Omental fat pad (tissue), 4 donors: ENCODE measurements around the gene ISLR. TPM values are rescaled to one million over a fixed set of nuclear protein-coding genes. Genes with fewer than 3 reads are reported as not detected.

Experiments used
- ATAC-seq: fragments of 150-250 bp; one replicate; pipeline ENCODE4 v1.9.1; 2016; ENCODE audit warnings: mild to moderate bottlenecking, moderate library complexity; ENCODE audit not compliant: low FRiP score
- DNase-seq: peaks from one replicate; pipeline ENCODE4 v3.0.0-alpha.2; 2019; ENCODE audit warnings: low spot score
- total RNA-seq, 4 donors: library from RNA; depleted of rRNA; stranded (reverse); fragments of >200 nt; gene quantifications; one replicate each; pipeline ENCODE4 v1.1.0, GENCODE V29; 2016
- TF ChIP-seq, protein P1 (sequence below), 3 donors: fragments of 450-650 bp; IDR thresholded peaks; one replicate each; pipeline ENCODE4 v1.5.1; 2016 to 2017; ENCODE audit warnings: antibody characterized with exemption in 3 of 3, mild to moderate bottlenecking in 3 of 3, moderate library complexity in 2 of 3

The ISLR gene
- total RNA-seq, 4 donors from 2014 or later, result 30.6 to 110 (median 65.5) TPM

DNA sequence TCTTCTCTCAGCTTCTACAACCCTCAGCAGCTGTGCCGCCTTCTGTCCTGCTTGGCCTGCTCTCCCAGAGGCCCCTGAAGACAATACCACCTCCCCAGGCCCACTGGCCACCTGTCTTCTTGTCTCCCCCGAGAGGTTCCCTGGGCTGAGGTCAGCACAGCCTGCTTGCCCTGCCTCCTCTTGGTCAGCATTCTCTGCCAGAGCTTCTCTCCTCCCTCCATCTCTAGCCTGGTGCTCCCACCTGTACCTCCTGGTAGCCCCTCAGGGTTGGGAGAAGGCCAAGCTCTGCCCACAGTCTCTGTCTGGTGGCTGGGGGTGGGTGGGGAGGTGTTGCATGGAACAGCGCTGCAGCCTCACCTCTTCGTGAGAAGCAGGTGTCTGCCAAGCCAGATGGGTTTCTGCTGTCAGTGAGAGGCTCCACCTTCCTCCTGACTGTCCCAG is 5.6 kb upstream of the ISLR start:
- ATAC-seq, result no peak
- TF ChIP-seq, protein P1, sequence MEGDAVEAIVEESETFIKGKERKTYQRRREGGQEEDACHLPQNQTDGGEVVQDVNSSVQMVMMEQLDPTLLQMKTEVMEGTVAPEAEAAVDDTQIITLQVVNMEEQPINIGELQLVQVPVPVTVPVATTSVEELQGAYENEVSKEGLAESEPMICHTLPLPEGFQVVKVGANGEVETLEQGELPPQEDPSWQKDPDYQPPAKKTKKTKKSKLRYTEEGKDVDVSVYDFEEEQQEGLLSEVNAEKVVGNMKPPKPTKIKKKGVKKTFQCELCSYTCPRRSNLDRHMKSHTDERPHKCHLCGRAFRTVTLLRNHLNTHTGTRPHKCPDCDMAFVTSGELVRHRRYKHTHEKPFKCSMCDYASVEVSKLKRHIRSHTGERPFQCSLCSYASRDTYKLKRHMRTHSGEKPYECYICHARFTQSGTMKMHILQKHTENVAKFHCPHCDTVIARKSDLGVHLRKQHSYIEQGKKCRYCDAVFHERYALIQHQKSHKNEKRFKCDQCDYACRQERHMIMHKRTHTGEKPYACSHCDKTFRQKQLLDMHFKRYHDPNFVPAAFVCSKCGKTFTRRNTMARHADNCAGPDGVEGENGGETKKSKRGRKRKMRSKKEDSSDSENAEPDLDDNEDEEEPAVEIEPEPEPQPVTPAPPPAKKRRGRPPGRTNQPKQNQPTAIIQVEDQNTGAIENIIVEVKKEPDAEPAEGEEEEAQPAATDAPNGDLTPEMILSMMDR (IDR thresholded peaks at IDR 0.05), result no peak

DNA sequence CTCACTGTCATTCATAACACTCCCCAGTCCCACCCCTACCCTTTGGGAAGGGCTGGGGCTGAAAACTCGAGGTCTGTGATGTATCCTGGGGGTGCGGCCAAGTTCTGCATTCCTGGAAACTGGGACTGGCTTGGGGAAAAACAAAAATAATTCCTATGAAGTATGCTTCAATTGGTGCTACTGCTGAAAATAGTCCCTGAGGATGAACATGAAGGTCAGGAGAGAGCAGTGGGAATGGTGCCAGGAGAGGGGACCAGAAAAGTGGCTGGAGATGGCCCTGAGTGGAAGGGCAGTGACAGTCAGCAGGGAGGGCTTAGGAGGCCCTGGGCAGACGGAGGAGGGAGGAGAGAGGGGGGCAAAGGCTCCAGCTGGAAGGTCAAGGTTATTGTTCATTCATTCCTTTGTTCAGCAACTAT is 4.8 kb upstream of the ISLR start:
- ATAC-seq, result no peak
- TF ChIP-seq, protein P1 (IDR thresholded peaks at IDR 0.05), result no peak
- no peak for DNase-seq

More for the DNA sequence above, 5.6 kb upstream of the ISLR start:
- no peak for DNase-seq

DNA sequence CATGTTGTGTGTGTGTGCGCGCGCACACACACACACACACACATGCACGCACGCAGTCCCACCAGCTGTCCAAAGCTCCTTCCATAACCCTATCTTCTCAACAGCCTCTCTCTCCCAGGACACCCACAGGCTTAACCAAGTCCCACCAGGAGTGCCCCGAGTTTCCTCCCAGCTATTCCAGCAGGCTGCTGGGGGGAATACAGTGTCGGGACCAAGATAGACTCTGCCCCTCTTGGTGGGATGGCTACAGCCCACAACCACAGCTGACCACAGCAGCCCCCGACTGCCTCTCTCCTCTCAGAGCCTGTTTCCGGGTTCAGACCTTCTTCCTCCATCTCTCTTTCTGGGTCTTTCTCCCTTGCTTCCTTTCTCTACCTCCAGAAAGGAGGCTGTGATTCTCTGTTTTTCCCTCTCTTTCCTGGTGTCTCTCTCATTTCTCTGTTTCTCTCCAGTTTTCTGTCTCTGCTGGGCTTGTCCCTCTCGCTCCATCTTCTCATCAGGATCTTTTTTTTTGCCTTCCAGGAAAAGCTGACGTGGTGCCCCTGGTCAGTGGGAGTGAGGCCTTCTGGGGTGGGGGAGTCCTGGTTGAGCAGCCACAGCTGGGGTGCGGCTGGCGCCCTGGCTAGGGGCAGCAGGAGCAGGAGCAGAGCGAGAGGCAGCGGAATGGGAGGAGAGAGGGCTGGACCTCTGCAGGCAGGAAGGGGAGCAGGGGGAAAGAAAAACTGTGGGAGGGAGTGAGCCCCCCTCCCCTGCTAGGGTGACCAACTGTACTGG is 3.3 kb upstream of the ISLR start:
- DNase-seq (no peak), ATAC-seq (no peak)
- TF ChIP-seq, protein P1 (IDR thresholded peaks at IDR 0.05), result no peak

DNA sequence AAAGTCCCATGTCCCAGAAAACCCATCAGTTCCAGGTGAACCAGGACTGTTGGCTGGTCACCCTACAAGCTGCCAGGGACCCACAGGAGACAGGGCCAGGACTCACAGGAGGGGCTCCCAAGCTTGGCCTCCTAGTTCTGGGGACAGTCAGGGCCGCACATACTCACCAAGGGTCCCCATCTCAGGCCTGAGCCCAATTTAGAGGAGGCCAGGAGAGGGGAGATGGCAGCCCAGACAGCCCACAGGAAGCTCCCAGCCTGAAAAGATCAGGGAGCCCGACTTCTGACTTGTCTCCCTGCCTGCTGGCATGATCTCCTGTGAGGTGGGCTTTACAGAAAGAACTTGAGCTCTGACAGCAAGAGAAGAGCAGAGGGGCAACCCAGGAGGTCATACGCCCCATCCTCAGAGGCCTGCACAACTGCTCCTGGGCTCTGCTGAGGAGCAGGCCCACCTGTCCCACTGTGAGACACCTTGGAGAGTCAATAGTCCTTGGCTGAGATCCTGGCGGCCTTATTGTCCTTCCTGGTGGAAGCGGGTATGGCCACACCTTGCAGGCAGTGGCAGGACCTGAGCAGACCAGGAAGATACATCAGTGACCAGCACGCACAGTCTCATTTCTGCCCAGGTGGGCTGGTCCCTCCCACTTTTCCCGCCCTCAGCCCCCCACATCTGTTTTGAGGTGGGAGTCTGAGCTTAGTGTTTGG is 2.5 kb upstream of the ISLR start:
- DNase-seq, result no peak
- no peak for ATAC-seq
- TF ChIP-seq, protein P1 (IDR thresholded peaks at IDR 0.05), result no peak

DNA sequence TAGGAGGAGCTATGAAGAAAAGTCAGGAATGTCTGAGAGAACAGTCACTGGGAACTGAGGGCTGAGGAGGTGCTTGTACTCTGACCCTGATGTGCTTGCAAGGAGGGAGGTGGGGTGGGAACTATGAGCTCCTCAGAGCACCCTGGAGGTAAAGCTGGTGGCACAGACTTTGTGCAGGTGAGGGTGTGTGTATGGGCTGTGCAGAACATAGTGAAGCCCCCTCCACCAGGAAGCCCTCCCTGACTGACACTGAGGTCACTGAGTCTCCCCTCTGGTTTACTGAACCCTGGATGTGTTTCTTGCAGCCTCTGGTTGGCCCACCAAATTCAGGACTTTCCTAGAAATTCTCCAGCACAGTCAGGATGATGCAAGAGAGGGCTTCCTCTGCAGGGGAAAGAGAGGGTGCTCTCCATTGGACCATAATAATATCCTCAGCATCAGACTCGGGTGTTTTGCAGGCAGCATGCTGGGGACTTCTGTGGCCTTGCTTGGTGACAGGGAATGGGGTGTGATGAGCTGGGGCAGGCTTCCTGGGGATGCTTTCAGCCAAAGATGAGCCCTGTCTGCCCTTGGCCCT is 1.5 kb upstream of the ISLR start:
- DNase-seq (no peak), ATAC-seq (no peak)
- TF ChIP-seq, protein P1 (IDR thresholded peaks at IDR 0.05), result no peak

DNA sequence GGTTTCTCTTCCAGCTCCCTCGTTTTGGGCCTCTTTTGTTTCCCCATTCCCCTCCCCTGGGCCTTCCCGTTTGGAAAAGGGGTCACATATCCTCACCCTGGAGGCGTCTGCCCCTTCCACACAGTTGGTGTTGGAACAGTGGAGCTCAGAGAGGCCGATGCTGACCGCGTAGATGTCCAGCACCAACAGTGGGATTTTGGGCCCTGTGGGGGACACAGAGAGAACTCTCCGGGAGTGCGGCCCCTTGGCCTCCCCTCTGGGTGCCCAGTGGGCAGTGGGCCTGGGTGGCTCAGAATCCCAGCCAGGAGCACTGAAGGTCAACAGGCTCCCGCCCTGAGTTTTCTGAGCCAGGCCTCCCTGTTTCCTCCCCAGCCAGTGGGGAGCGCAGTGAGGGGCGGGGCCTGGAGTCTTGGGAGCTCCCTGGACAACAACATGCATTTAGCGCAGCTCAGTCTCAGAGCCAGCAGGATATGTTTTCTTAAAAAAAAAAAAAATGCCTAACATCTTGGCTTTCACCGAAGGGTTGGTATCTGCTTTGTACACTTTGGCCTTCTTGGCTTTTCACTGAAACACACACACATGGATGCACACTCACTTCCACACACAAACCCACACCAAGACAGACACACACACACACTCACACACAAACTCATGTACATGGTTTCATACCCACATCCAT is 670 bp upstream of the ISLR start:
- TF ChIP-seq, protein P1 (IDR thresholded peaks at IDR 0.05), result no peak
- DNase-seq (no peak), ATAC-seq (peak; percentile 50)
